Lung (tissue), 12 donors: ENCODE results near the gene TEX28. TPM values are rescaled to one million over a fixed set of nuclear protein-coding genes. Genes with fewer than 3 reads are reported as not detected.

ENCODE experiments used
- ATAC-seq: fragments of 200-7000 bp; cut with Tn5 transposase; one replicate; pipeline ENCODE4 v1.9.1; 2020; ENCODE audit warnings: moderate number of reproducible peaks; ENCODE audit not compliant: insufficient read depth, low FRiP score
- DNase-seq, 3 donors: peaks; one replicate each; pipeline ENCODE4 v3.0.0-alpha.2; 2013 to 2017
- H3K27ac ChIP-seq, 2 donors: one replicate each; pipeline ENCODE4 v1.5.1; 2013; ENCODE audit warnings: mild to moderate bottlenecking in 2 of 2, moderate library complexity in 2 of 2, control low read depth in 1 of 2, inconsistent platforms in 1 of 2, low read depth in 1 of 2, low read length in 1 of 2
- H3K27me3 ChIP-seq, 3 donors: one replicate each; pipeline ENCODE4 v1.5.1; 2013; ENCODE audit warnings: low read length in 2 of 3; ENCODE audit not compliant: control insufficient read depth in 3 of 3, insufficient read depth in 3 of 3
- H3K36me3 ChIP-seq, 4 donors: one replicate each; pipeline ENCODE4 v1.5.1; 2013; ENCODE audit warnings: low read length in 4 of 4, mild to moderate bottlenecking in 1 of 4, moderate library complexity in 1 of 4; ENCODE audit not compliant: control insufficient read depth in 4 of 4, insufficient read depth in 4 of 4
- H3K4me1 ChIP-seq, 5 donors: one replicate each; pipeline ENCODE4 v1.5.1; 2013; ENCODE audit warnings: low read length in 5 of 5, mild to moderate bottlenecking in 2 of 5, moderate library complexity in 1 of 5; ENCODE audit not compliant: control insufficient read depth in 5 of 5, insufficient read depth in 5 of 5
- H3K4me3 ChIP-seq: one replicate; pipeline ENCODE4 v1.5.1; 2013; ENCODE audit warnings: mild to moderate bottlenecking, control low read depth, moderate library complexity
- H3K9ac ChIP-seq, 2 donors: one replicate each; pipeline ENCODE4 v1.5.1; 2013; ENCODE audit warnings: low read length in 2 of 2, control low read depth in 1 of 2; ENCODE audit not compliant: insufficient read depth in 1 of 2
- H3K9me3 ChIP-seq, 4 donors: one replicate each; pipeline ENCODE4 v1.5.1; 2013; ENCODE audit warnings: low read length in 3 of 4, mild to moderate bottlenecking in 1 of 4, moderate library complexity in 1 of 4; ENCODE audit not compliant: control insufficient read depth in 4 of 4, insufficient read depth in 3 of 4
- CTCF ChIP-seq: IDR thresholded peaks from 2 replicates; pipeline ENCODE4 v1.5.1; 2012; ENCODE audit warnings: mild to moderate bottlenecking; ENCODE audit errors: control extremely low read depth, extremely low read depth
- WGBS, 2 donors: extraction: QIAGEN DNeasy Blood & Tissue Kit; methylation state at CpG; one replicate each; pipeline ENCODE4 v1.1.7; 2013; 5-methylcytosine and 5-hydroxymethylcytosine counted together
- polyA plus RNA-seq, 2 donors: library from polyadenylated mRNA; stranded (reverse); fragments of 200-250 nt; gene quantifications; one replicate each; pipeline ENCODE4 v1.2.1, GENCODE V29; 2013
- total RNA-seq, 2 donors: library from RNA; depleted of rRNA in 1 of 2; stranded (reverse); fragments of >200 nt in 1 of 2; gene quantifications; one replicate each; pipeline ENCODE4 v1.2.1, GENCODE V29; 2014 to 2021
- donor health status: control.
- donor health status: control.
- donor health status: Bipolar disorder and iron deficiency.
- donor health status: healthy.
- donor health status: DM: yes; HTN: yes; CAD: no.

The TEX28 gene
- total and polyA plus RNA-seq, 4 donors: 0.02 TPM; not detected in 3

GRCh38 chrX:154315416-154315815 lies 20.5 kb upstream of the TEX28 start:
- no peak for TF ChIP-seq CTCF
- Histone ChIP-seq H3K4me3 (no peak overlapping the region), H3K36me3 (no peaks in the 10 kb centered on the region), H3K9me3 (no peaks in the 10 kb centered on the region), H3K27me3 (no peaks in the 10 kb centered on the region), H3K9ac (no peak overlapping the region), H3K4me1 (peaks cover 0 to 2% (median 0%) of the 10 kb centered on the region in 5 donors), H3K27ac (no peak overlapping the region)
- WGBS, 2 donors: 78 to 87% methylated on average over 3 of the region's 3 CpGs
- ATAC-seq: no peak
- DNase-seq: no peak

- Histone ChIP-seq H3K4me3 (no peak overlapping the region), H3K27ac (no peak overlapping the region), H3K27me3 (no peaks in the 10 kb centered on the region), H3K9ac (no peak overlapping the region), H3K9me3 (no peaks in the 10 kb centered on the region), H3K36me3 (no peaks in the 10 kb centered on the region), H3K4me1 (peaks cover 0 to 2% (median 0%) of the 10 kb centered on the region in 5 donors)
- 74 to 80% methylated on average over 5 of the region's 5 CpGs for WGBS, 2 donors
- DNase-seq (no peak), ATAC-seq (no peak)
- no peak for TF ChIP-seq CTCF
Measured at GRCh38 chrX:154313147-154313546, 18.2 kb upstream of the TEX28 start.

GRCh38 chrX:154312116-154312515 lies 17.2 kb upstream of the TEX28 start:
- DNase-seq (no peak), ATAC-seq (no peak)
- Histone ChIP-seq H3K27ac (no peak overlapping the region), H3K4me3 (no peak overlapping the region), H3K36me3 (no peaks in the 10 kb centered on the region), H3K9me3 (no peaks in the 10 kb centered on the region), H3K27me3 (no peaks in the 10 kb centered on the region), H3K4me1 (no peaks in the 10 kb centered on the region), H3K9ac (no peak overlapping the region)
- 89 to 92% methylated on average over 7 of the region's 7 CpGs for WGBS, 2 donors
- no peak for TF ChIP-seq CTCF
